NCI-H1048 (cell line): Measurements from ENCODE around the gene PPP6R3.

Experiments
- DNase-seq: peaks from one replicate; lab custom pipeline; 2025; lab: John Stamatoyannopoulos, UW

Gene PPP6R3

GRCh38 chr11:68652683-68653156, 192.2 kb downstream of the PPP6R3 start:
- DNase-seq = no peak

- no peak for DNase-seq
These were observed 193.2 kb downstream of the PPP6R3 start for GRCh38 chr11:68653486-68654430.

GRCh38 chr11:68654978-68655377, 194.4 kb downstream of the PPP6R3 start:
- DNase-seq = no peak

DNA sequence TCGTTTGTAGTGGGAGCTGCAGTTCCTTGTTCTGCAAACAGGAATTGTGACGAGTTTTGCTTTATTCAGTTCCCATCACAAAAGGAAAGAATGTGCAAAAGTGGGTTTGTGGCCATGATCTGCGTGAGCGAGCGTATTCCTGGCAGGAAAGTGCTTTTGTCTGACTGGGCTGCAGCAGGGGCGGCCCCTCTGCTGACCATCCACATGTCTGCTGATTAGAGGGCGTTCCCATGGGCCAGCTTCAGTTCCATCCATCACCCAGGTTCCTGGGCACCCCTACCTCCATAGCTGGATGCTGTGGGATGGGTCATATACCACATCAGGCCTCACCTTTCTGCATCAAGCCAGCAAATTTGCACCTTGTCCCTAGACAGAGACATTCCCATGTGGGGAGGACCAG, 194.9 kb downstream of the PPP6R3 start:
- no peak for DNase-seq

GRCh38 chr11:68655806-68656205, 195.3 kb downstream of the PPP6R3 start:
- no peak for DNase-seq

GRCh38 chr11:68657021-68657780, 196.6 kb downstream of the PPP6R3 start:
- DNase-seq = no peak

GRCh38 chr11:68658097-68658496, 197.5 kb downstream of the PPP6R3 start:
- DNase-seq = no peak

GRCh38 chr11:68658661-68659060, 198.1 kb downstream of the PPP6R3 start:
- DNase-seq = no peak

- no peak for DNase-seq
These were observed 198.8 kb downstream of the PPP6R3 start for GRCh38 chr11:68659158-68659921.

GRCh38 chr11:68660066-68660810, 199.7 kb downstream of the PPP6R3 start:
- no peak for DNase-seq

- no peak for DNase-seq
These were observed 200.5 kb downstream of the PPP6R3 start for GRCh38 chr11:68661014-68661413.

DNA sequence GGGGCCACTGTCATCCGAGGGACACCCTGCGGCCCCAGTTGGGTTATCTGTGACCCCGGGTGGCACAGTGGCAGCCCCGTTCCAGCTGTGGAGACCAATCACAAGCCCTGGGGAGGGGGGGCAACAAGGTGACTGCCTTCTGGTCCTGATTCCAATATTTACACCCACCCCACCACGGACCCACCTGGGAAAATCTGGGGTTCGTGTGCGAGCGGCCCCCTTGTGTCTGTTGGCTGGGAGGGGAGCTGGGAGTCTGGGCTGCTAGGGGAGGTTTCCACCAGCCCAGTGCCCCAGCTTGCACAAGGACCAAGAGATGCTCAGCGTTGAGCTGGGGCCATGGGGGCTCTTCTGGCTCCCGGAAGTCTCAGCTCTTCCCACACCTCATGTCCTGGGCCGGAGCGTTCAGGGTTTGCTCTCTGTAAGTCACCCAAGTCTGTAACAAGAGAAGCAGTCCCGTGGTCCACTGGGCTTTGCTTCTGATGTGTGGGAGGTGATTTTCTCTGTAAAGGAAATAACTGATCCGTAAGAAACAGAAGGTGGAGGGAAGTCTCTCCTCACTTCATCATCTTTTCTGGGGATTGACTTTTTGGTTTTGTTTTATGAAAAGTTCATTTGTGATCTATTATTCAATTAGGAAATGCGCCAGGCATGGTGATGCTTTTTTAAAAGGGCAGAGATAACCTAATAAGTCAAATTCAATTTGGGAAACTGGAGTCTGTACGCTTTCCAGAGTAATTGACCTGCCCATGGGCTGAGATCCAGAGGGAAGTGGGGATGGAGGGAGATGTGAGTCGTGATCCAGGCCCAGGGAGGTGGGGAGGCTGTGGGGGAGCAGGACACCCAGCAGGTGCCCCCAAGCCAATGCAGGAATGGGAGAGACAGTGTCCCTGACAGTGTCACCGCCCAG, 201.4 kb downstream of the PPP6R3 start:
- DNase-seq = no peak

DNA sequence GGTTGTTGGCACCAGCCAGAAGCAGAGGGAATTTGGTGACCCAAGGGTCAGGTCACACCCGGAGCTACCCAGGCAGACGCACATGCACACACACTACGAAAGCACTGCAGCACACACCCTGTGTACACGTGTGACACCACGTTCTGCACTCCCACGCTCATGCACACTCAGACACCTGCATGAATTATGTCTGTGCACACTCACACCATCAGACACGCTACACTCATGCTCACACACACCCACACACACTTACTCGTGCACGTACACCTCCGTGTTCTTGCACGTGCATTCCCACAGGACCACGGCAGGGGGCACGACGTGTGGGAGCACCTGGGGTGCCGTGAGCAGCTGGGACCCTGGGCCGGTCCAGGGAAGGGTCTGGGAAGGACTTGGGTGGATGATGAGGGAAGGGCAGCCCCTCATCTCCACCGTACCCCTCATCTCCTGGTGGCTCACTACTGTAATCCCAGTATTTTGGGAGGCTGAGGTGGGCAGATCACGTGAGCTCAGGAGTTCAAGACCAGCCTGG, 203.0 kb downstream of the PPP6R3 start:
- DNase-seq = no peak

GRCh38 chr11:68664141-68664540, 203.6 kb downstream of the PPP6R3 start:
- no peak for DNase-seq

- DNase-seq = no peak
These were observed 204.4 kb downstream of the PPP6R3 start for GRCh38 chr11:68664906-68665305.
